Mucosa of descending colon (tissue), 3 donors: ENCODE data around the gene JPH4. TPM values are rescaled to one million over a fixed set of nuclear protein-coding genes. Genes with fewer than 3 reads are reported as not detected.
A peak's percentile ranks its signal among the peaks of the same experiment; 100 is the strongest.

ENCODE experiments used
- ATAC-seq: fragments of 200-7000 bp; cut with Tn5 transposase; one replicate; pipeline ENCODE4 v1.9.1; 2020; ENCODE audit warnings: mild to moderate bottlenecking, moderate library complexity
- DNase-seq, 3 donors: peaks; one replicate each; pipeline ENCODE4 v3.0.0-alpha.2; 2020
- H3K36me3 ChIP-seq: fragments of 200-600 bp; one replicate; pipeline ENCODE4 v1.8.0; 2021; ENCODE audit warnings: low read depth, mild to moderate bottlenecking
- H3K4me1 ChIP-seq: fragments of 200-600 bp; one replicate; pipeline ENCODE4 v1.8.0; 2021; ENCODE audit warnings: low read depth, mild to moderate bottlenecking
- H3K4me3 ChIP-seq: fragments of 200-600 bp; one replicate; pipeline ENCODE4 v1.8.0; 2021; ENCODE audit warnings: mild to moderate bottlenecking
- H3K9me3 ChIP-seq: fragments of 200-600 bp; one replicate; pipeline ENCODE4 v1.8.0; 2021; ENCODE audit warnings: mild to moderate bottlenecking
- intact Hi-C, 2 donors: fragments of 100-400 bp; cut with DNase I in 1 of 2; cut with micrococcal nuclease in 1 of 2; formaldehyde crosslinking; loops; one replicate each; pipeline versions ENCODE4 v1.11.0 to v1.11.1; 2022; cut with DNase I, micrococcal nuclease
- total RNA-seq, 3 donors: library from RNA; stranded (reverse); fragmentation: NEBNext Ultra II Directional in 2 of 3; extraction: Animal tissue kit (Norgen Biotek cat#: 25700) in 2 of 3; gene quantifications; one replicate each; pipeline versions ENCODE4 v1.2.1 to v1.2.4, GENCODE V29; 2021 to 2023
- TF ChIP-seq, protein P1 (sequence below): fragments of 200-600 bp; IDR thresholded peaks from one replicate; pipeline ENCODE4 v1.8.0; 2022; ENCODE audit warnings: antibody characterized with exemption, mild to moderate bottlenecking
- donor health status: DM: no; HTN: no; CAD: no; lungs with moderate emphysema.
- donor health status: DM: no; HTN: no; CAD: no.
- donor health status: DM: no; HTN: yes; CAD: no.

The JPH4 gene
- total RNA-seq, 3 donors from 2014 or later, result 0.26 to 3.7 (median 0.87) TPM

DNA sequence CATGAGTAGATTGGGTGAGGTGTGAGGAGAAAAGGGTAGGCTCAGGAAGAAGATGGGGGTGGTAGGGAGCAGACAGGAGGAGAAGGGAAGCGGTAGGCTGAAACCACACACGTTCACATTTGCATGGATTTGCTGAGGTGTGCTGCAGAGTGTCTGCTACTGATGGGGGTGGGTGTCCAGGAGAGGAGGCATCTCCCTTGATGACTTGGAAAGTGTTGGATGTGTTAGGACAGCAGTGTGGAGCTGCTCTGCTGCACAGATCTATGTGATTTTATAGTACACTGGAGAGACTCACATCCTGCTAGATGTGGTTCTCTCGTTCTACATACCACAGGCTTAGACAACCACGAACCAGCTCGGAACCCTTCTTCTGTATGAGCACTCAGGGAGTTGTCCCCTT is 36.3 kb downstream of the JPH4 start:
- Histone ChIP-seq H3K4me3 (no peak overlapping the region), H3K36me3 (no peaks in the 10 kb centered on the region), H3K4me1 (no peaks in the 10 kb centered on the region), H3K9me3 (no peaks in the 10 kb centered on the region)
- intact Hi-C loops, result no loop called here
- TF ChIP-seq, protein P1, sequence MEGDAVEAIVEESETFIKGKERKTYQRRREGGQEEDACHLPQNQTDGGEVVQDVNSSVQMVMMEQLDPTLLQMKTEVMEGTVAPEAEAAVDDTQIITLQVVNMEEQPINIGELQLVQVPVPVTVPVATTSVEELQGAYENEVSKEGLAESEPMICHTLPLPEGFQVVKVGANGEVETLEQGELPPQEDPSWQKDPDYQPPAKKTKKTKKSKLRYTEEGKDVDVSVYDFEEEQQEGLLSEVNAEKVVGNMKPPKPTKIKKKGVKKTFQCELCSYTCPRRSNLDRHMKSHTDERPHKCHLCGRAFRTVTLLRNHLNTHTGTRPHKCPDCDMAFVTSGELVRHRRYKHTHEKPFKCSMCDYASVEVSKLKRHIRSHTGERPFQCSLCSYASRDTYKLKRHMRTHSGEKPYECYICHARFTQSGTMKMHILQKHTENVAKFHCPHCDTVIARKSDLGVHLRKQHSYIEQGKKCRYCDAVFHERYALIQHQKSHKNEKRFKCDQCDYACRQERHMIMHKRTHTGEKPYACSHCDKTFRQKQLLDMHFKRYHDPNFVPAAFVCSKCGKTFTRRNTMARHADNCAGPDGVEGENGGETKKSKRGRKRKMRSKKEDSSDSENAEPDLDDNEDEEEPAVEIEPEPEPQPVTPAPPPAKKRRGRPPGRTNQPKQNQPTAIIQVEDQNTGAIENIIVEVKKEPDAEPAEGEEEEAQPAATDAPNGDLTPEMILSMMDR, result no peak
- DNase-seq (no peak), ATAC-seq (no peak)

DNA sequence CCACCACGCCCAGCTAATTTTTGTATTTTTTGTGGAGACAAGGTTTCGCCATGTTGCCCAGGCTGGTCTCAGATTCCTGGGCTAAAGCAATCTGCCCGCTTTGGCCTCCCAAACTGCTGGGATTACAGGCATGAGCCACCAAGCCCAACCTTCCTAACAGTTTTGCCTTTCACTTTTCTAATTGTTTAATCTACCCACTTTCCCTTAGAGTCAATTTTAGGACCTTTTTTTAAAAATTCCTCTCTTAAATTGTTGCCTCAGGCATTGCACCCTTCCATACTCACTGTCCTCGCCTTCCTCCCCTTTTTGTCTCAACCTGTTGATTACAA is 38.5 kb downstream of the JPH4 start:
- intact Hi-C loops, result no loop called here
- Histone ChIP-seq H3K4me1 (no peaks in the 10 kb centered on the region), H3K4me3 (no peak overlapping the region), H3K36me3 (no peaks in the 10 kb centered on the region), H3K9me3 (no peaks in the 10 kb centered on the region)
- ATAC-seq, result no peak
- no peak for DNase-seq
- TF ChIP-seq, protein P1, result no peak

DNA sequence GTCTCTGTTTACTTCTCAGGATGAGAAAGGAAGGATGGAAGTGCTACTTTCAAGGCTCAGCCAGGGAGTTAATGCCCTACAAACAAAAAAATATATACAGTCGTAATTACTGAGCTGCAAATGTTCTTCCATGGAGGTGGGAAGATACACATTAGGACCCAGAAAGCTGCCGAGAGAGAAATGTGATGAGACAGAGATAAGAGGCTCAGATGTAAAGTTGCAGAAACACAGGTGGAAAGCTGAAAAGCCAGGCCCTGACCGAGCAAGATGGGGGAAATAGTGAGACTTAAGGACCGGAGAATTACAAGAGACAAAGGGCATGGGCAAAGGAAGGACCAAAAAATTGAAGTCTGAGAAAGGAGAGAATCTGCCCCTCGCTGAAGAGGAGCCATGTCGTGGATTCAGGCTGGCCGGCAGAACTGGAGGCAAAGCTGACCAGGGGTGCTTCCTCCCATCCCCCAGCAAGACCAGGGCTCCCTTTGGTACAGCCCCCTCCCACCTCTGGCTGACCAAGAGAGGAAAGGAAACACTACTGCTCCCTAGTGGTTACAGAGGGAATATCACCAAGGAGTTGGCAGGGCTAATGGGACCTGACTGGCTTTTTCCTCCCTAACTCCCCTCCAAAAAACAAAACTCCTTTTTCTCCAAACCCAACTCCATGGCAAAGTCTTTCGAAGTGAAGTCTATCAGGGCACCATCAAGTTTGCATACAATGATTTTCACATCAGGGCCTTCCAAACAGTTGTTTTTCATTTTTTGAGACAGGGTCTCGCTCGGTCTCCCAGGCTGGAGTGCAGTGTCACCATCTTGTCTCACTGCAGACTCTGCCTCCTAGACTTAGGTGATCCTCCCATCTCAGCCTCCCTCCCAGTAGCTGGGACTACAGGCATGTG is 39.1 kb downstream of the JPH4 start:
- H3K36me3 ChIP-seq, result no peaks in the 10 kb centered on the region
- H3K9me3 ChIP-seq, result no peaks in the 10 kb centered on the region
- TF ChIP-seq, protein P1, result peak; percentile 65
- no peaks in the 10 kb centered on the region for H3K4me1 ChIP-seq
- DNase-seq, result peak in 1 of 3 donors; percentile 40
- ATAC-seq, result peak; percentile 70
- no peak overlapping the region for H3K4me3 ChIP-seq
- intact Hi-C loops, result loop anchor here in 1 of 2 donors (10.0 kb wide), 1 partner anchor 55 kb away; no protein-coding TSS in a partner anchor

DNA sequence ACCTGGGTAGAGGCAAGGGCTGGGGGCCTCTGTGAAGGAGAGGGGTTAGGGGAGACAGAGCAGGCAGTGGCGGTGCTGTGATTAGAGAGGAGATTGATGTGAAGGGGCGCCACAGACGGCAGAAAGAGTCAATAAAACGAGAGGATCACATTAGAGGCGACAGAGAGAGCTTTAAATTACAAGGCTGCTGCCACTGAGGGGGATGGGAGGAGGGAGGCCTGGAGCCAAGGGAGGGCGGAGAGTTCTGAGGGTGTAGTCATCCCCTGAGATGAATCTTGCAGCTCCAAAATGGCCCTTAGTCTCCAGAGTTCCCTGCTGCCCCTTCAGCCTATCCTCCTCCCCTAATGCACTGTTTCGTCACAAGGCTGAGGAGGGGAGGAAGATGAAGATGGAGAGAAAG is 39.8 kb downstream of the JPH4 start:
- intact Hi-C loops, result loop anchor here in 1 of 2 donors (10.0 kb wide), 1 partner anchor 54 kb away; no protein-coding TSS in a partner anchor

DNA sequence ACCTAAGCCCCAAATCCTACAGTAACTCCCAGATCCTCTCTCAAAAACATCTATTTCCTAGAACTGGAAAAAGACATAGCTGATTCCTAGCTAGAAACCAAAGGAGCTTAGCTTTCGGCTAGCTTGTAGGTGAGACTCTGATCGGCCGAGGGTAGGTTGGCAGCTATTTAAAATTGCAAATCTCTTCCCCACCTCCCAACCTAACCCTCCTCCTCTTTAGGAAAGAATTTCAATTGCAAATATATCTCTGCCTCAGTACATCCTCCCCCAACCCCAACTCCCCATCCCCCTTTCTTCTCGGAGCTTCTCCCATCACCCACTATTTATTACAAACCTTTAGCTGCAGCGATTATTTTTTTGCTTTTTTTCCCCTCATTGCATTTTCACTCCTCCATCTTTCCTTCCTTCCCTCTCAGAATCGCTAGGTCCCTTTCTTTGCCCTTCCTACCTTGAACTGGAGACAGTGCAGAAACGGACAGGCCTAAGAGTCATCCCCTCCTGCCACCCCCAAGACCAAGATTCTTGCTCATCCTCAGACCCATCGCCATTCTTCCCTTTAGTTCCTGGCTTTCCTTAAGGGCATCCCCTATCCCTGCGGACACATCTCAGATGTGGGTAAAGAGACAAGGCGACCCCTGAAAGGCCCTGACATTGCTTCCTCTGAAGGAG is 40.4 kb downstream of the JPH4 start:
- Histone ChIP-seq H3K36me3 (no peaks in the 10 kb centered on the region), H3K9me3 (no peaks in the 10 kb centered on the region), H3K4me1 (no peaks in the 10 kb centered on the region), H3K4me3 (no peak overlapping the region)
- intact Hi-C loops, result loop anchor here in 1 of 2 donors (10.0 kb wide), 1 partner anchor 53 kb away; no protein-coding TSS in a partner anchor
- TF ChIP-seq, protein P1, result no peak
- DNase-seq (no peak), ATAC-seq (no peak)

More for the DNA sequence above, 39.8 kb downstream of the JPH4 start:
- DNase-seq, result no peak
- no peaks in the 10 kb centered on the region for H3K36me3 ChIP-seq
- H3K4me3 ChIP-seq, result no peak overlapping the region
- no peak for ATAC-seq
- no peaks in the 10 kb centered on the region for H3K9me3 ChIP-seq
- no peaks in the 10 kb centered on the region for H3K4me1 ChIP-seq
- TF ChIP-seq, protein P1, result no peak
